VCaP (cell line): ENCODE results near the gene LPP.
"Not testable (repeated sequence)": the region's sequence is repeated elsewhere in the genome, so short reads cannot be mapped to it uniquely, and the experiment has no call there.

Experiments
- H3K27ac ChIP-seq: fragments of 450-650 bp; 2 replicates; pipeline ENCODE4 v1.5.1; 2017
- CTCF ChIP-seq: fragments of 450-650 bp; conservative IDR thresholded peaks from 2 replicates; pipeline ENCODE4 v1.5.1; 2017; ENCODE audit warnings: mild to moderate bottlenecking, moderate library complexity

The LPP gene

GRCh38 chr3:188692700-188693099, 538.7 kb downstream of the LPP start:
- peak overlapping the region; percentile 20; the same call in 1 of the 2 replicates for H3K27ac ChIP-seq

DNA sequence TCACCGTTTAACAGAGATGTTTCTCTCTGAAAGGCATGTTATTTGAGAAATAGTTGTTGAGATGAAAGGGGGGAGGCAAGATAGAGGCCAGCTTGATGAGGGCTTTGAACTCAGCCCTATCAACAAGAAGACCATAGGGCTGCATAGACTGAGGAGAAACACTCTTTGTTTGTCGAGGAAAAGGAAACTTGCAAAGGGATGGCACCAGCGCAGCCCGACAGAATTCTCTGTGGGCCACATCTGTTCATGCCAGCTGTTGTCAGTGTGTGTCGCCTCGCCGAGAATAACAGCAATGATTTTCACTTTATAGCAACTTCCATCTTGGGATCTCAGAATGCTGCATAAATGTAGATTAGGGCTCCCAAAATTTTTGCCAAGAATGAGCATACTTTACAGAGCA, 539.5 kb downstream of the LPP start:
- no peak for TF ChIP-seq CTCF
- no peak overlapping the region for H3K27ac ChIP-seq

More at GRCh38 chr3:188692700-188693099, 538.7 kb downstream of the LPP start:
- no peak for TF ChIP-seq CTCF

- TF ChIP-seq CTCF: no peak
- H3K27ac ChIP-seq: no peak overlapping the region
These were observed 541.3 kb downstream of the LPP start for GRCh38 chr3:188695241-188695640.

GRCh38 chr3:188697127-188697526, 543.2 kb downstream of the LPP start:
- no peak overlapping the region for H3K27ac ChIP-seq

GRCh38 chr3:188698436-188698835, 544.5 kb downstream of the LPP start:
- no peak overlapping the region for H3K27ac ChIP-seq
- no peak for TF ChIP-seq CTCF

More at GRCh38 chr3:188697127-188697526, 543.2 kb downstream of the LPP start:
- no peak for TF ChIP-seq CTCF

DNA sequence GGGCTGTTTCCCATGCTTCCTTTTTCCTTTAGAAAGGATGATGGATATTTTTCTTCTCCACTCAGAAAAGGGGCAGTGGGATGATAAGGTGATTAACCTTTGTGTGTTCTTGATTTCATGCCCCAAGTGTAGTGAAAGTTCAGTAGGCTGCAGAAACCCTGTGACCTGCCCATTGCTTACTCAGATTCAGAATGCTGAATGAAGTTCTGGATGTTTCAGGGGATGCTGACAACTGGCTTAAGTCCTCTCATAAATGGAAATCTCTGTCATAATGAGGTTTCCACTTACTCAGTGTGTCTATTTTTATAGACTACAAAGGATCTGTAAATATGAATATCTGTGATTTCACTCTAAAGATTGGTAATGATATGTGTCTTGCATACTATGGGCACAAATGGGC, 546.5 kb downstream of the LPP start:
- no peak overlapping the region for H3K27ac ChIP-seq
- no peak for TF ChIP-seq CTCF

DNA sequence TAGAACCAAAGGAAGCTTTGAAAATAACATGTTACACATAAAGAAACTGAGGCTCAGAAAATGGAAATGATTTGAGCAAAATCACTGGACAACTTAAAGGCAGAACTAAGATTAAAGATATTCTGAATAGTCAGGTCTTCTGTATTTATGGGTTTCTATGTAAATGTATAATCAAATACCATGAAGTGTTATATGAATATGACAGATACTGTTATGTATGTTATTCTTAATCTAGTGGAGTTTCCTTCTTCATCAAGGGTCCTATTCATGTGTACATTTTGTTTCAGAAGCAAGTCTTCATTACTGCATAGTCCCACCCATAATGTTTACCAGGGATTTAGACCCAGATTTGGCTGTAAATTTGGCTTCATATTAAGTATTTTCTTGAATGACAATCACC, 547.0 kb downstream of the LPP start:
- no peak overlapping the region for H3K27ac ChIP-seq
- TF ChIP-seq CTCF: no peak

GRCh38 chr3:188701485-188701969, 547.6 kb downstream of the LPP start:
- TF ChIP-seq CTCF: no peak
- H3K27ac ChIP-seq: no peak overlapping the region

GRCh38 chr3:188702028-188702427, 548.1 kb downstream of the LPP start:
- H3K27ac ChIP-seq: not testable (repeated sequence)
